AG09319 (cell line): ENCODE measurements around the gene GCKR.

Experiments
- DNase-seq: peaks from one replicate; pipeline ENCODE4 v3.0.0-alpha.2; 2010; ENCODE audit warnings: low read depth; ENCODE audit errors: extremely low read depth
- CTCF ChIP-seq: IDR thresholded peaks from 2 replicates; pipeline ENCODE4 v1.5.1; 2011; ENCODE audit warnings: low read depth, mild to moderate bottlenecking, inconsistent platforms, low read length, moderate library complexity

Gene GCKR

DNA sequence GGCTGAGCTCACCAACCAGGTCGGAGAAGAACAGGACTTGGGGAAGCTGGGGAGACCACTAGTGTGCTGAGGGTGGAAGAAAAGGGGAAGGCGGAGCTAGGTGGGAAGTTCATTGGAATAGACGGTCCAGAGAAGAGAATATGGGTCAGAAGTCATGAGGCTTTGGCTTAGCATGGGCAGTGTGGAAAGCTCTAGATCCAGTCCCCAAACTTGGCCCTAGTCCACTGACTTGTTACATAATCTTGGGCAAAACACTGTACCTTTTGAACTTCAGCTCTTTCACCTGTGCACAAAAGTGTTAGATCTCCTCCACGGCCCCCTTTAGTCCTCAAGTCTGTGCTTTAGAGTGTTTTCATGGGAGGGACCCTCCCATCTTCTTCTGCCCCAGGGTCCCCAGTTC, 10.7 kb downstream of the GCKR start:
- no peak for TF ChIP-seq CTCF
- DNase-seq, result no peak

- no peak for TF ChIP-seq CTCF
- no peak for DNase-seq
Measured at GRCh38 chr2:27509326-27509725, 12.7 kb downstream of the GCKR start.

- no peak for DNase-seq
- no peak for TF ChIP-seq CTCF
Measured at GRCh38 chr2:27518113-27518781, 21.6 kb downstream of the GCKR start.

GRCh38 chr2:27518782-27519113, 22.1 kb downstream of the GCKR start:
- no peak for TF ChIP-seq CTCF
- DNase-seq, result no peak

DNA sequence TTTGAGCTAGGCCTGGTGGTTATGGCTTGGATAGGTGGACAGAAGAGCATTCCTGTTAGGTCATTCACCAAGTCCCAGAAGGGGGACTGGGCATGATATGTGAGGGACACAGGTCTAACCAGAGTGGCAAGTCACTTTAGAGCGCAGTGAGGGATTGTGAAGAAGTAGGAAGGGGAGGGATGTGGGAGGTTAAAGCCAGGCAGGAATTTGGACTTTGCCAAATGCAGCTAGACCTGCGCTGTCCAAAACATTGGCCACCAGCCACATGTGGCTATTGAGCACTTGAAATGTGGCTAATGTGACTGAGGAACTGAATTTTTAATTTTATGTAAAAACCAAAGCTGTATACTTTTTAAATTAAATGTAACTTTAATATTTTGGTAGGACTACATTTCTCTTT, 23.7 kb downstream of the GCKR start:
- no peak for TF ChIP-seq CTCF
- no peak for DNase-seq

- TF ChIP-seq CTCF, result no peak
- no peak for DNase-seq
Measured at GRCh38 chr2:27522400-27522945, 25.8 kb downstream of the GCKR start.

DNA sequence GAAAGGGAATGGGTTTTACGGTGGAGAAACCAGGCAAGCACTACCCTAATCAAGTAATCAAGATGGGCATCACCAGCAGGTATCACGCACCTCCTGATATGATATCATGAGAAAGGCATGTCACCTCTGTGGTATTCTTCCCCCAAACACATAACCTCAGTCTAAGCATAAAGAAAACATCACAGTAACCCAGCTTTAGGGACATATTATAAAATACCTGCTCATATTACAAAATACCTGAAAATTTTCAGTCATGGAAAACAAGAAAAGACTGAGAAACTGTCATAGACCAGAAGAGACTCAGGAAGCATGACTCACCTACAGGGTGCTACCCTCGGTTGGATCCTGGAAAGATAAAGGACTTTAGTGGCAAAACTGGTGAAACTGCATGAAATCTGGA, 30.5 kb downstream of the GCKR start:
- no peak for DNase-seq
- TF ChIP-seq CTCF, result no peak
